ENCODE measurements around the gene MRPL37.

Gene MRPL37

GRCh38 chr1:54241364-54241763 lies 41.4 kb downstream of the MRPL37 start:
- no peak for DNase-seq

GRCh38 chr1:54243022-54243421 lies 43.1 kb downstream of the MRPL37 start:
- no peak for DNase-seq

- DNase-seq: no peak
Observed at GRCh38 chr1:54244655-54245054, 44.7 kb downstream of the MRPL37 start.

DNA sequence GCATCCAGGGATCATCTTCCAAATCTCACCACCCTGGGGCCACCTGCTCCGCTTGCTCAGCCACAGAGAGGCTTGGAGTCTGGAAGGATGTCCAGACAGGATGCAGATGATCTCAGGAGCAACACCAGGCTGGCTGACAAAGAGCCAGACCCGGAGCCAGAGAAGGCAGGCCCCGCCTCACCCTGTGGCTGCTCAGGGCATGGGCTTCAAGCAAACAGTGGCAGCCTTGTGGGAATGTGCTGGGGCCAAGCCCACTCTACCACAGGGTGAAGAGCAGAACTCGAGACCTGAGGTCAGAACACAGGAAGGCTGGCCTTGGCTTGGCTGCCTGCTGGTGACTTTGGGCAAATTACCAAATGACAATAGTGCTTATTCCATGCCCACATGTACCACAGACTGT lies 45.5 kb downstream of the MRPL37 start:
- DNase-seq: no peak

DNA sequence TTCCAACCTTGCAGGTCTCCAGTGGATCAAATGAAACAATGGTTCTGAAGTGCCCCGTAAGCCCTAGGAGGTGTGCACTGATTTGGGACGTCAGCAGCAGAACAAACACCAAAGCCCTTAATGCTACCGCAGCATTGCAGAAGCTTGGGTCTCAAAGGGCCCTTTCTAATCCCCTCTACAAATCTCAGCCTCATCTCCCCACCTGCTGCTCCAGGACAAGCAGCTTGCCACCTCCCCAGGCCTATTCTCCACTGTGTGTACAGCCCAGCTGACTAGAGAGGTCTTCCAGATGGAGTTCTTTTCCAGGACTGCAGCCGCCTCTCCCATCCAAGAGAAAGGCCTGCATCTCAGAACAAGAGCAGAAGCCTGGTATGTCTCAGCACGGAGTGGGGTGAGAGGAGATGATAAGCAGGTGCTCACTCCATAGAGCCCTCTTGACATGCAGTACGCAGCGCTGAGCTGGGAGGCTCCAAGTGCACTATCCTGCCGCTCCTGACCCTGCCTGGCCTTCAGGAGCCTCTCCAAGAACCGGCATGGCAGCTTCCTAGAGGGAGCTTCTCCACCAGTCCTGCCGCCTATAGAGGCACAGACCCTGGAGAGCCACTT lies 46.3 kb downstream of the MRPL37 start:
- no peak for DNase-seq

GRCh38 chr1:54247863-54248515 lies 48.0 kb downstream of the MRPL37 start:
- no peak for DNase-seq

DNA sequence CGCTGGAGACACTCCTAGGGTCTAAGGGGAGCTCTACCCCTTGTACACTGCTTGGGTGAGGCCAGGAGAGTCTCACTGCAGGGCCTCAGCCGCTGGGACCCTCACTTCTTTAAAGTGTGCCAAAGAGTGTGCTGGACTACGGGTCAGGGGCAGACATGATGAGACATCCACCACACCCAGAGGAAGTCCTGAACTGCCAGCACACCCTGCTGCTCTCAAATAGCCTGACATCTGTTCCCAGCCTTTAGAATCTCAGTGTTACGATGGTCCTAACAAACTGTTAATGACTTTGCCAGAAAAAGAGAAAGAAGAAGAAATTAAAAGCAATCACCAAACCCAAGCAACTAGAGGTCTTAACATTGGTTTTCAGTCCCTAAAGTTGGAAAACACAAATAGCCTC lies 49.0 kb downstream of the MRPL37 start:
- DNase-seq: no peak

DNA sequence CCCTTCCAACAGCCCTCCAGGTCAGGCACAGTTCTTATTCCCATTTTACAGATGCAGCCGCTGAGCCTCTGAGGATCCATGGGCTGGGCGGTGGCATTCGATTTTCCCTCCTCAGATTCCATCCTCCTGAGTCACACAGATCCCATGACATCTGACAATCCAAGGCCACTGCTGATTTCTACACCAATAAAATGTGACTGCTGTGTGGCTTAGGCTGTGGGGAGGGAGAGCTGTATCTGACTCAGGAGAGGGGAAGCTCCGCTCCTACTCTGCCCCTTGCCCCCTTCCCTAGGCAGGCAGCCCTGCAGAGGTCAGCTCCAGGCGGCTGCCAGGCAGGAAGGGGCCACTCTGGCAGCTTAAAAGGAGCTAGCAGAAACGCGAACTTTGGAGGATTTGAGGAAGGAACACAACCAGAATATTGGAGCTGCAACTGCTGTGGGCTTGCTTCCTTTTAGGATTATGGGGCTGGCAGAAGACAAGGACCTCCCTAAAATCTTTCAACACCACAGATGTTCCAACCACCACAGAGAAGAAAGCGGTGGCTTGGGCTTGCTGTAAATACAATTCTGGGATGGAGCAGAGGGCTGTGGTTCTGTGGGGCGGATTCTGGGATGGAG lies 50.0 kb downstream of the MRPL37 start:
- DNase-seq: no peak

DNA sequence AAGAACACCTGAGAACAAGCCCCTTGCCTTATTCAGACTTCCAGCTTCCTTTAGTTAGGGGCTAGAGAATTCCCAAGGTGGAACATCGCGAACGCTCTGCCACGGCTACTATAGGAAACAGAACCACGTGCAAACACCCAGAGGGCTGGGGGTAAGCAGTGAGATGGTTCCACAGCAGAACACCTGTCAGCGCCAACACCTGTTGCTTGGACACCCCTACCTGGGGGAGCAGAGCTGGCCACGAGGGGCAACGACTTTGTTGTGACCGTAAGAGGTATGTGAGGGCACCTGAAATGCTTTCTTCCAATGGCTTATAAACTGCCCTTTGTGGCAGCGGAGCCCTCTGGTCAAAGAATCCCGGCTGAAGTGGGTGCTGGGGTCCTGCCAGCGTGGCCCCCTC lies 50.7 kb downstream of the MRPL37 start:
- DNase-seq: no peak

- DNase-seq: no peak
Observed at GRCh38 chr1:54252371-54252936, 52.5 kb downstream of the MRPL37 start.

DNA sequence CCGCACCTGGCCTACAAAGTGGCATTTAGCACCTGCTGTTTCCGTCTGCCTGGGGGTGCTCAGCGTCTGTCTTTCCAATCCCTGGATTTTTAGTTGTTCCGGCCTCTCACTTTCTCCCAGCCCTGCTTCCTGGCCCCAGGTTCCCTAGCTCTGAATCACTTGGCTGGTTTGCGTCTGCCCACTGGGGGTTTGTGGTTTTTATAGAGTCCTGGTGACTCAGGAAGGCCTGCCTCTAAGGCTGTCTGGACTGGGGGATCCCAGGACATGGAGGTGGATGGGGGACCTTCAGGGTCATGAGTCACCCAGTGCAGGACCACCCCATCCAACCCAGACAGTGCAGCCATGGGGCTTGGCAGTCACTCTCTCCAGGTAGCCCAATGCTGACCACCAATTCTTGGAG lies 53.5 kb downstream of the MRPL37 start:
- no peak for DNase-seq

DNA sequence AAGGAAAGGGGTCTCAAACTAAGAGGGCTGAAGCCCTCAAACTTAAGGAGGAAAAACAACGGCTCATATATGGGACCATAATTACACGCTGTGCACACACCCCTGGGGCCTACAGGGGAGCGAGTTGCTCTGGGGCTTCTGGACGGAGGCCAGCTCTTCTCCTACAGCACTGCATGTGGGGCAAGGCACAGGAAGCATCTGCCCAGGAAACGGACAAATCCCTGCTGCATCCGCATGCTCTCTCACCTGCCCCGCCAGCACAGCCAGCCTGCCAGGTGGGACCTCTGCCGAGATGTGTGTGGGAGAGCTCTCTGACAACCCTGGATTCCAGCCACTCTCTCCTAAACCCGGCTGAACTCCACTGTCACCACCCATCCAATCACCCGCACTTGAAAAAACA lies 54.1 kb downstream of the MRPL37 start:
- DNase-seq: no peak

- no peak for DNase-seq
Observed at GRCh38 chr1:54255026-54255702, 55.2 kb downstream of the MRPL37 start.

DNA sequence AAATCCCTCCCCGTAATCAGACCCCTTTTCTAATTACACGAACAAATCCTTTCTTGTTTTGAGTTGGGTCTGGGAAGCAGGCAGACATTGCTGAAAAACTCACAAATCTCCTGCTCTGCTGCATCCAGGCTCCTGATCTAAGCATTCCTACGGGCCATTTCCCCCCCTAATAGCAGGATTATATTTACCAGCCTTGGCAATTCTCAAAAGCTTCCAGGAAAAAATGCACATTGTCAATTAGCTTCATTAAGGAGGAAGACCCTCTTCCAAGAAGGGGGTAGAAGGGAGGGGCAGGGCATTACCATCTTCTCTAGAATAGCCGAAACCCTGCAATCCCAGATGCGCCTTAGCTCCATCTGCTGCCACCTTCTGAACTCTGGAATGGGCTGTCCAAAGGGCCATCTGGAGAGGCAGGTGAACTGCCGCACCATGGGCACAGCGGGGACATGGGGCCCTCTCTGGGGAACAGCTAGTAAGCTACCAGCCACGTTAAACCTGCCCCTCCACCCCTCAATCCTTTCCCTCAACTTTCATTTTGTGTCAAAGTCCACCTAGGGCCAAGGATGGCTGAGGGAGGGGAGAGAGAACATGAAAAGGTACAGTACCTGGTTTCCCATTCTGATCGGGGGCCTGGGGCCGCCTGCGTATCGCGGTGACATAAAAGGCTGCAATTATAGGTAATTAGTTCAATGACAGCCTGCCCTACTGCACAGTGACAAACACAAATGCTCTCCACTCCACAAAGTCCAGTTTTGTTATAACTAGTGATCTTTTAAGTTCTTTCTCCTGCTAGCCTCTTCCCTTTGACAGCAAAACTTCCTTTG lies 56.8 kb downstream of the MRPL37 start:
- DNase-seq: no peak

DNA sequence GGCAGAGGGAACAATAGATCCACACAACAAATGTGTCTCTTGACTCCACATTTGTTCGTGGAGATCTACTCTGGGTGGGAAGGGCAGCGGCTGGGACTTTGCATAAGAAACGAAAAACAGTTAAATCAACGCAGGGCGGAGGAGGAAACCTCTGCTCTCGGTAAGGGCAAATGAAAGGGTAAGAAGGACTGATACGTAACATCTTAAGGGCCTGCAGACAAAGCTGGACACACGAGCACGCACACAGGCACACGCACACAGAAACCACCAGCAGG lies 57.3 kb downstream of the MRPL37 start:
- no peak for DNase-seq

GRCh38 chr1:54257876-54258275 lies 57.9 kb downstream of the MRPL37 start:
- no peak for DNase-seq

DNA sequence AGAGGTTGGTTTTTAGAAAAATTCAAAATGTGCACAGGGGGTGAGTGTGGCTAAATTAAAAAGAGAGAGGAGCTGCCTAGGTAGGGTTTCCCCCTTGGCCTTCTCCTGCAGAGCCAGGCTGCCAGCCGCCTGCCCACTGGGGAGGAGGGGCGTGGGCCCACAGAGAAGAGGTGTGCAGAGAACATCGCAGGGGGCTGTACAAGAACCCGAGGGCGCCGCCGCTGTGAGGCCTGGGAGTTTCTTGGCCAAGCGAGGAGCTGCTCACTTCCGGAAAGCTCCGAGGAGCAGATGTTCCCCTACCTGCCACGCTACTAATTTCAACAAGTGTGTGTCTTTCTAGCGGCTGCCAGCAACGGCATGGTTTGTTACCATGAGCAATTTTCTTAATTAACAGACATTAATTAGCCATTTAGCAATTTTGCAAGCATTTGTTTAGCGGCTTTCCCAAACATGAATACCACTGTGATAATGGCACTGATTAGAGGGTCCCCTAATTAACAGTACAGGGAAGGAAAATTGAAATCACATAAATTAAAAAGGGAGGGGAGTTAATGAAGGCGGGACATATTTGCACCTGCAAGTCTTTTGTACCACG lies 59.7 kb downstream of the MRPL37 start:
- no peak for DNase-seq

DNA sequence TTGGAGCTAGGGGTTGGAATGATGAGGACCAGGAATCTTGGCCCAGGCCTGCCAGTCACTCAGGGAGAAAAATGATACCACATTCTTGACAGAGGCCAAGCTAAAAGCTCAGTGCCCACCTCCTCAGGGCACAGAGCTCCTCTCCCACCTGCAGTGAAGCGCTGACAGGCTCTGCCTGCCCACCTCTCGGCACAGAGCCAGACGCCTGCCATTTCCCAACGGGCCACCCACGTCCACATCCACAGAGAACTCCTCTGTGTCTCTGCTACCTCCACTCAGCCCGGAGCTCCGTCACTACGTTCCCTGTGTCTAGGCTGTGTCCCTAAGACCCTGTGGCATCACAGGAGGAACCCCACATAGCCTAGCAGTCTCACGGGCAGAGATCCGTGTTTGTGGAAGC lies 60.8 kb downstream of the MRPL37 start:
- no peak for DNase-seq

DNA sequence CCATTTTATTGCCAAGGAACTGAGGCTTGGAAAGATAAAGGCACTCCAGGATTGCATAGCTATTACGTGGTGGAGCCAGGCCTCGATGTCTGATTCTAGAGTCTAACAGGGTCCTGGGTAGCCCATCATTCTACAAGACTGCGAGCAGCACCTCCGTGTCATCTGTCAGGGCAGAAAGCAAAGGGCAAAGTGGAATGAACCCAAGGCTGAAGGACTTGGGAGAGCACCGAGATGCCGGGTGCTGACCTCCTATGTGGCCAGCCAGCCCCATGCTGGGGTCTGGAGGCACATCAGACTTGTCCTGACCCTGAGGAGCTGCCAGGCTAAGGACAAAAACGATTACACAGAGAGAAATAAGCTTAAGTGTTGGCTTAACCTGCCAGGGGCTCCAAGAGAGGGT lies 62.3 kb downstream of the MRPL37 start:
- no peak for DNase-seq

DNA sequence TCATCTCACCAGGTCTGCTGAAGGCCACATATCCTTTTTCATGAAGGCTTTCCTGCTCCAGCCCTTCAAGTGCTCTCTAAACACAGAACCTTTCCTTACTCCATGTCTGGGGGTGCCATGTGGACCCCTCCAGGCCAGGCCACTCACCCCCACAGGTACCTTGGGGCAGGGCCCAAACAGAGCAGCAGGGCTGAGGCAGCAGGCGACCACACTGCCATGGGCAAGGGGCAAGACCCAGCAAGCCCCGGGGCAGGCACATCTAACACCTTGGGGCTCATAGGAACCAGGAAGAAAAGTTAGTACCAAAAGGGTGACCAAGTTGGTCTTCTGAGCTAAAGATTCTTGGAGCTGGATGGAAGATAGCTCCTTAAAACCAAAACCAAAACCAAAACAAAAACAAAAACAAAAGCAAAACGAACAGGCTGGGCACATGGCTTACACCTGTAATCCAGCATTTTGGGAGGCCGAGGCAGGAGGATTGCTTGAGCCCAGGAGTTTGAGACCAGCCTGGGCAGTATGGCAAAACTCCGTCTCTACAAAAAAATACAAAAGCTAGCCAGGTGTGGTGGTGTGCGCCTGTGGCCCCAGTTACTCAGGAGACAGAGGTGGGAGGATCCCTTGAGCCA lies 63.7 kb downstream of the MRPL37 start:
- no peak for DNase-seq

DNA sequence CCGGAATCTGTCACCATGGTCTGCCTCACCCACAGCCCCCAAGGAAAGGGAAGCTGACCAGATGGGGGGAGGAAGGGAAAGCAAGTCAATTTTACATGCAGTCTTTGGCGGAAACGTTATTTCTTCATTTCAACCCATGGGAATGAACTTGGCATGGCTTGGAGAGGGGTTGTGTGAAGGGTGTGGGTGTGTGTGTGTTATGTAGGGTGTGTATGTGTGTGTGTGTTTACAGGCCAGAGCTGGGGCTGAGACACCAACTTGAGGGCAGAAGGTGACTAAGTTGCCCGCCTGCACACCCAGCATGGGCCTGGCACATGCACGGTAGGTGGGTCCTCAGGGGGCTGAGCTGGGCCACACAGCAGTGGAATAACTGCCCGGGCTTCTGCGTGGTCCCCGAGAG lies 65.2 kb downstream of the MRPL37 start:
- DNase-seq: no peak

- DNase-seq: no peak
Observed at GRCh38 chr1:54265659-54266058, 65.7 kb downstream of the MRPL37 start.

Measured in activated naive CD4-positive, alpha-beta T cell treated with anti-CD3 and anti-CD28 coated beads, Interleukin-2, amount 50 U/mL, for 16 hours (primary cell).